ENCODE measurements around the gene SLC6A9. TPM values are rescaled to one million over a fixed set of nuclear protein-coding genes. Genes with fewer than 3 reads are reported as not detected.

The SLC6A9 gene
- total RNA-seq, 1 donor from 2014 or later, result 2.9 TPM

GRCh38 chr1:44012404-44012803, 18.9 kb downstream of the SLC6A9 start:
- DNase-seq (ENCODE audit: low spot score in 2 of 2), result no peak
- no peak for FAIRE-seq

GRCh38 chr1:44010935-44011471, 20.3 kb downstream of the SLC6A9 start:
- DNase-seq (ENCODE audit: low spot score in 2 of 2) (peak; percentile 62 to 67), FAIRE-seq (no peak)

GRCh38 chr1:44008259-44008658, 23.0 kb downstream of the SLC6A9 start:
- no peak for FAIRE-seq
- DNase-seq (ENCODE audit: low spot score in 2 of 2), result no peak

GRCh38 chr1:44002606-44003157, 28.6 kb downstream of the SLC6A9 start:
- FAIRE-seq (no peak), DNase-seq (ENCODE audit: low spot score in 2 of 2) (no peak)

- no peak for FAIRE-seq
- no peak for DNase-seq (ENCODE audit: low spot score in 2 of 2)
These were observed 29.1 kb downstream of the SLC6A9 start for GRCh38 chr1:44002165-44002564.

- no peak for DNase-seq (ENCODE audit: low spot score in 2 of 2)
- no peak for FAIRE-seq
These were observed 31.1 kb downstream of the SLC6A9 start for GRCh38 chr1:44000122-44000665.

GRCh38 chr1:43999455-43999854, 31.8 kb downstream of the SLC6A9 start:
- DNase-seq (ENCODE audit: low spot score in 2 of 2), result no peak
- FAIRE-seq, result no peak

- DNase-seq (ENCODE audit: low spot score in 2 of 2) (no peak), FAIRE-seq (no peak)
These were observed 33.3 kb downstream of the SLC6A9 start for GRCh38 chr1:43998000-43998378.

- FAIRE-seq (no peak), DNase-seq (ENCODE audit: low spot score in 2 of 2) (no peak)
These were observed 33.8 kb downstream of the SLC6A9 start for GRCh38 chr1:43997295-43997999.

- no peak for DNase-seq (ENCODE audit: low spot score in 2 of 2)
- FAIRE-seq, result no peak
These were observed 34.5 kb downstream of the SLC6A9 start for GRCh38 chr1:43996733-43997115.

GRCh38 chr1:43995984-43996732, 35.1 kb downstream of the SLC6A9 start:
- no peak for FAIRE-seq
- DNase-seq (ENCODE audit: low spot score in 2 of 2), result peak in 1 of 2 donors; percentile 39

- no peak for FAIRE-seq
- no peak for DNase-seq (ENCODE audit: low spot score in 2 of 2)
These were observed 36.2 kb downstream of the SLC6A9 start for GRCh38 chr1:43994794-43995790.

GRCh38 chr1:43994071-43994470, 37.2 kb downstream of the SLC6A9 start:
- FAIRE-seq (no peak), DNase-seq (ENCODE audit: low spot score in 2 of 2) (no peak)

GRCh38 chr1:43993206-43993914, 37.9 kb downstream of the SLC6A9 start:
- FAIRE-seq (no peak), DNase-seq (ENCODE audit: low spot score in 2 of 2) (no peak)

- DNase-seq (ENCODE audit: low spot score in 2 of 2), result no peak
- no peak for FAIRE-seq
These were observed 38.8 kb downstream of the SLC6A9 start for GRCh38 chr1:43992232-43992995.

- no peak for FAIRE-seq
These were observed 39.6 kb downstream of the SLC6A9 start, which contains the start of gene CCDC24 for GRCh38 chr1:43991476-43992231. Gene CCDC24 (plus strand): TSS chr1:43991599. CDS start chr1:43991879, 280 bp downstream.

GRCh38 chr1:43991200-43991475, 40.1 kb downstream of the SLC6A9 start:
- FAIRE-seq (no peak), DNase-seq (ENCODE audit: low spot score in 2 of 2) (no peak)

More at GRCh38 chr1:43991476-43992231, 39.6 kb downstream of the SLC6A9 start, which contains the start of gene CCDC24:
- peak; percentile 83 to 91 for DNase-seq (ENCODE audit: low spot score in 2 of 2)

Data from frontal cortex (tissue), 4 donors.